BJ (cell line): ENCODE results near the gene TCL1B. TPM values are rescaled to one million over a fixed set of nuclear protein-coding genes. Genes with fewer than 3 reads are reported as not detected.

ENCODE experiments used
- CTCF ChIA-PET: fragments of 350-600 bp; formaldehyde crosslinking; extraction: SDS; loops from one replicate; lab custom pipeline; 2021; ENCODE audit warnings: antibody characterized with exemption, inconsistent platforms; lab: Yijun Ruan, JAX
- POLR2A ChIA-PET: fragments of 300-600 bp; sonication (Branson Sonifier 250); formaldehyde crosslinking; extraction: SDS; loops from one replicate; lab custom pipeline; 2021; ENCODE audit warnings: antibody characterized with exemption; lab: Charles Lee
- DNase-seq: peaks from one replicate; pipeline ENCODE4 v3.0.0-alpha.2; 2011; ENCODE audit warnings: low read depth
- H3K27me3 ChIP-seq: 2 replicates; pipeline ENCODE4 v1.6.0; 2011; ENCODE audit warnings: low read length; ENCODE audit not compliant: control insufficient read depth, insufficient read depth
- H3K36me3 ChIP-seq: 2 replicates; pipeline ENCODE4 v1.5.1; 2011; ENCODE audit warnings: low read length; ENCODE audit not compliant: control insufficient read depth, insufficient read depth
- H3K4me3 ChIP-seq: 2 replicates; pipeline ENCODE4 v1.5.1; 2011; ENCODE audit warnings: low read depth, mild to moderate bottlenecking, control low read depth, low read length
- polyA minus RNA-seq: library from RNA; depleted of rRNA, polyadenylated mRNA; stranded (reverse); fragments of >200 nt; gene quantifications from 2 replicates; pipeline ENCODE4 v1.2.3, GENCODE V29; 2011; rRNA and poly(A)+ RNA removed
- polyA plus RNA-seq: library from polyadenylated mRNA; depleted of rRNA; stranded (reverse); fragments of >200 nt; gene quantifications from 2 replicates; pipeline ENCODE4 v1.2.3, GENCODE V29; 2011; rRNA removed
- TF ChIP-seq, protein P1 (sequence below): IDR thresholded peaks from 2 replicates; pipeline ENCODE4 v1.5.1; 2011; ENCODE audit warnings: low read depth, mild to moderate bottlenecking, control low read depth, inconsistent platforms, low read length, moderate library complexity; ENCODE audit not compliant: insufficient read depth

Gene TCL1B, protein sequence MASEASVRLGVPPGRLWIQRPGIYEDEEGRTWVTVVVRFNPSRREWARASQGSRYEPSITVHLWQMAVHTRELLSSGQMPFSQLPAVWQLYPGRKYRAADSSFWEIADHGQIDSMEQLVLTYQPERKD
- polyA plus RNA-seq = not detected in 2 replicates
- not detected in 2 replicates for polyA minus RNA-seq

DNA sequence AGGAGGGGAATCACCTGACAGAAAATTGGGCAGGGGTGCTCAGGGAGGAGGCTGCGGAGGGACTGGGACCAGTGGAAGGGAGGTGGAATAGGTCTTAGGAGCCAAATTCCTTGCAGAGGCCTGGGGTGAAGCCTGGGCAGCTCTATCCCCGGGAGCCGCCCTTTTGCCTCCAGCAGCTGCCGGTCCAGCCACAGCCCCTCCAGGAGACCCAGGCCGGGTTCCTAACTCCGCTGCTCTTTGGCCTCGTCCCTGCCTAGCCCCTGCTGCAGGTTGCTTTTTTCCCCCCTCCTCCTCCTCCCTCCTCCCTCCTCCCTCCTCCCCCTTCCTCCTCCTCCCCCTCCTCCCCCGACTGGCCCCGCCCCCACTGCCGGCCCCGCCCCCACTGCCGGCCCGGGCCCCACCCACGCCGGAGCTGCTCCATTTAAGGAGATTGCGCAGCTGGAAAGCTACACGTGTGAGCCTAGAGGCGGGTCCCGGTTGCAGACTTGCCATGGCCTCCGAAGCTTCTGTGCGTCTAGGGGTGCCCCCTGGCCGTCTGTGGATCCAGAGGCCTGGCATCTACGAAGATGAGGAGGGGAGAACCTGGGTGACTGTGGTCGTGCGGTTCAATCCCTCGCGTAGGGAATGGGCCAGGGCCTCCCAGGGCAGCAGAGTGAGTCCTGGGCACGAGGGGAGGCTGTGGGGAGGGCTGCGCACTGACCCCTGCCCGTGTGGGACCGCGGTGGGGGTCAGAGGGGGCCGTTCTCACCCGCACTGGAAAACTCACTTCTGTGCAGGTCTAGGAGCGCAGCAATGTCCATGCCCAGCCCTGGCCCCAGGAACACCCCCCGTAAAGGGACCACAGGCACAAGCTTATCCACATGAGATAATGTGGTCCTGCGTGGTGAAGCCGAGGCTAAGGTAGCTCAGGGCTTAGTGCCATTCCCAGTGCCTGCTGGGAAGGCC is at the start of gene TCL1B:
TCL1B (plus strand) TSS at position 449 of the 945 bp plus-strand sequence; CDS start at position 491, 42 bp downstream.
- H3K36me3 ChIP-seq = no peaks in the 10 kb centered on the region
- TF ChIP-seq, protein P1, sequence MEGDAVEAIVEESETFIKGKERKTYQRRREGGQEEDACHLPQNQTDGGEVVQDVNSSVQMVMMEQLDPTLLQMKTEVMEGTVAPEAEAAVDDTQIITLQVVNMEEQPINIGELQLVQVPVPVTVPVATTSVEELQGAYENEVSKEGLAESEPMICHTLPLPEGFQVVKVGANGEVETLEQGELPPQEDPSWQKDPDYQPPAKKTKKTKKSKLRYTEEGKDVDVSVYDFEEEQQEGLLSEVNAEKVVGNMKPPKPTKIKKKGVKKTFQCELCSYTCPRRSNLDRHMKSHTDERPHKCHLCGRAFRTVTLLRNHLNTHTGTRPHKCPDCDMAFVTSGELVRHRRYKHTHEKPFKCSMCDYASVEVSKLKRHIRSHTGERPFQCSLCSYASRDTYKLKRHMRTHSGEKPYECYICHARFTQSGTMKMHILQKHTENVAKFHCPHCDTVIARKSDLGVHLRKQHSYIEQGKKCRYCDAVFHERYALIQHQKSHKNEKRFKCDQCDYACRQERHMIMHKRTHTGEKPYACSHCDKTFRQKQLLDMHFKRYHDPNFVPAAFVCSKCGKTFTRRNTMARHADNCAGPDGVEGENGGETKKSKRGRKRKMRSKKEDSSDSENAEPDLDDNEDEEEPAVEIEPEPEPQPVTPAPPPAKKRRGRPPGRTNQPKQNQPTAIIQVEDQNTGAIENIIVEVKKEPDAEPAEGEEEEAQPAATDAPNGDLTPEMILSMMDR = no peak
- ChIA-PET POLR2A (no interaction called here), CTCF (interaction anchor here (0.5 kb wide), 1 partner anchor 192 kb away, joined by 3 read pairs; no protein-coding TSS in a partner anchor)
- no peaks in the 10 kb centered on the region for H3K27me3 ChIP-seq
- no peak for DNase-seq
- H3K4me3 ChIP-seq = no peak within 1 kb of the TSS

DNA sequence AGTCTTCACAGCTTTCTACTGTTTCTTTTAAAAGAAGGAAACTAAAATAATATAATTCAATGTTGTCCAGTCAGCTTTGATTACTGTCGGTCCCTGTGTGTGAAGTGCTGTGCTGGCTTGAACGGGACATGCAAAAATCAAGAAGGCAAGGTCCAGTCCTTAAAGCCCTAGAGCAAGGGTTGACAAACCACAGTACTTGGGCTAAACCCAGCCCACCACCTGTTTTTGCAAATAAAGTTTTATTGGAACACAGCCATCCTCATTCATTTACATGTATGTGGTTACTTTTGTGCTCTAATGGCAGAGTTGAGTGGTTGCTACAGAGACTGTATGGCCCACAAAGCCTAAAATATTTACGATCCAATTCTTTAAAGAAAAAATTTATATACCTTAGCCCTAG is 41.2 kb upstream of the TCL1B start:
- no peaks in the 10 kb centered on the region for H3K36me3 ChIP-seq
- no peak overlapping the region for H3K4me3 ChIP-seq
- POLR2A ChIA-PET = no interaction called here
- CTCF ChIA-PET = no interaction called here
- DNase-seq = no peak
- no peaks in the 10 kb centered on the region for H3K27me3 ChIP-seq
- TF ChIP-seq, protein P1 = no peak

DNA sequence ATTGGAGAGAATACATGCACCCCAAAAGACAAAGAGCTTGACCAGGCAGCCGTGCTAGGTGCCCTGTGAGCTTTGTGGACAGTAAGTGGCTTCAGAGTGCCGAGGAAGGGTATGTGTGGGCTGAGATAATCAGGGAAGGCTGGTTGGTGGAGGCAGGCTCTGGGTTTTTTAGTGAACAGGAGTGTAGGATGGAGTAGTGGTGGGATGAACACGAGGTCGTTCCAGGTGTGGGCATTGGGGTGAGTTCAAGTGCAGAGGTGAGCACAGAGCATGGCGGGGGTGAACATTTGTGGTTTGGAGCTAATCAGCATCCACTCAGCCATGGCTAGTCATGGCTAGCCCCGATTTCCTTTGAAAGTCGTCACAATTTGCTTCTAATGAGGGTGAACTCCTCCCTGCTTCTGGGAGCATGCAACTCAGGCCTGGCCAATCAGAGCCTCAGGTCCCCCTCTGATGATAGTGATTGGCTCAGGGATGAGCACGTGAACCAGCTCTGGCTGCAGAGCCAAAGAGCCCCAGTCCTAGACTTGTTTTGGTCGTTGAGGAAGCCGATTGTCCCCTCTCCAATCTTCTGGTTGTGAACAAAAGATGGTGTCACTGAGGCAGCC is 40.7 kb upstream of the TCL1B start:
- TF ChIP-seq, protein P1 = no peak
- Histone ChIP-seq H3K4me3 (no peak overlapping the region), H3K27me3 (no peaks in the 10 kb centered on the region), H3K36me3 (no peaks in the 10 kb centered on the region)
- DNase-seq = no peak
- POLR2A ChIA-PET = no interaction called here
- CTCF ChIA-PET = interaction anchor here (0.6 kb wide), 1 partner anchor 8 kb away, joined by 3 read pairs; no protein-coding TSS in a partner anchor

DNA sequence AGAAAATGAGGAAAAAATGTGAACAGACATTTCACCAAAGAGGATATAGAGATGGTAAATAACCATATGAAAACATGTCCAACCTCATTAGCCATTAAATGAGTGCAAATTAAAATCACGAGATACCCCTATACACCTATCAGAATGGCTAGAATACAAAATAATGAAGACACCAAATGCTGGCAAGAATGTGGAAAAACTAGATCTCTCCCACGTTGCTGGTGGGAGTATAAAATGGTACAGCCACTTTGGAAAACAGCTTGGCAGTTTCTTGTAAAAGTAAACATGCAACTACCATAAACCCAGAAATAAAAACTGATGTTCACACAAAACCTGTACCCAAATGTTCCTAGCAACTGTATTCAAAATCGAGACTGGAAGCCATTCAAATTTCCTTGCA is 38.3 kb upstream of the TCL1B start:
- Histone ChIP-seq H3K27me3 (no peaks in the 10 kb centered on the region), H3K36me3 (no peaks in the 10 kb centered on the region), H3K4me3 (no peak overlapping the region)
- ChIA-PET CTCF (no interaction called here), POLR2A (no interaction called here)
- no peak for DNase-seq
- TF ChIP-seq, protein P1 = no peak

DNA sequence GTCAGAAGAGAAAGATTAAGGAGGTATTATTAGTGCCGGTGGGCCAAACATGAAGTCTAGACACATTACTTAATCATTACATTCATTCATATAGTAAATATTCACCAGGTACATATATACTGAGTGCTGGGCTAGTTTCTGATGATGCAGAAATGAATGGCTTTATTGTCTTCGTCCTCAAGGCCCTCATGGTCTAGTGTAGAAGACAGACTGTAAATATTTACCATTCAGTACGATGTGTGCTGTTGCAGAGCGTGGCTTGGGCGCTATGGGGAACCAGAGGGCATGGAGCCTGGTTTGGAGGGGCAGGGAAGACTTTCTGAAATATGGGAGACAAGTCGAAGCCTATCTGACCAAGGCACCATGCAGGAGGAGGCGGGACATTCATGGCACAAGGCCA is 37.0 kb upstream of the TCL1B start:
- no peaks in the 10 kb centered on the region for H3K36me3 ChIP-seq
- TF ChIP-seq, protein P1 = no peak
- ChIA-PET CTCF (no interaction called here), POLR2A (no interaction called here)
- H3K4me3 ChIP-seq = no peak overlapping the region
- no peaks in the 10 kb centered on the region for H3K27me3 ChIP-seq
- DNase-seq = no peak
